GM18867 (cell line): Measurements from ENCODE around the gene ANKRD39.
"Not testable (repeated sequence)": the region's sequence is repeated elsewhere in the genome, so short reads cannot be mapped to it uniquely, and the experiment has no call there.

Experiments used
- ATAC-seq: cut with Tn5 transposase; IDR thresholded peaks from one replicate; pipeline ENCODE4 v1.9.1; 2021; ENCODE audit warnings: mild to moderate bottlenecking, moderate library complexity; ENCODE audit not compliant: unreplicated experiment

The ANKRD39 gene

DNA sequence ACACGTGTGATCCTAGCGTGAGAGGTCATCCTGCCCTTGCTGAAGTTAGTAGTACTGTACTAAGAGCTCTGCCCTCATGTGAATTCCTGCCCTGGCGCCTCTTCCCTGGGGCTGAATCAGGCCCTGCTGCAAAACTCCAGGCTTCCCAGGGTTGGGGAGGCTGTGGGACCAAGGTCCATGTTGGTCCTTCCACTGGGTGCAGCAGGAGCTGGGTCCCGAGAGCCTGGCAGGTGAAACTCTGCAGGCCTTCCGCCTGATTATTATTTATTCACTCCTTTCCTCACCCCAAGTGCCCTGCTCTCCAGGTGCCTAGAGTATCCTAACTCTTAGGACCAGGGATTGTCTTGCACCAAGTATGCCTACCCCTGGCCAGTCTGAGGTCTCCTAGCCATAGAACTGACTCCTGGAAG is 47.0 kb downstream of the ANKRD39 start:
- no peak for ATAC-seq

DNA sequence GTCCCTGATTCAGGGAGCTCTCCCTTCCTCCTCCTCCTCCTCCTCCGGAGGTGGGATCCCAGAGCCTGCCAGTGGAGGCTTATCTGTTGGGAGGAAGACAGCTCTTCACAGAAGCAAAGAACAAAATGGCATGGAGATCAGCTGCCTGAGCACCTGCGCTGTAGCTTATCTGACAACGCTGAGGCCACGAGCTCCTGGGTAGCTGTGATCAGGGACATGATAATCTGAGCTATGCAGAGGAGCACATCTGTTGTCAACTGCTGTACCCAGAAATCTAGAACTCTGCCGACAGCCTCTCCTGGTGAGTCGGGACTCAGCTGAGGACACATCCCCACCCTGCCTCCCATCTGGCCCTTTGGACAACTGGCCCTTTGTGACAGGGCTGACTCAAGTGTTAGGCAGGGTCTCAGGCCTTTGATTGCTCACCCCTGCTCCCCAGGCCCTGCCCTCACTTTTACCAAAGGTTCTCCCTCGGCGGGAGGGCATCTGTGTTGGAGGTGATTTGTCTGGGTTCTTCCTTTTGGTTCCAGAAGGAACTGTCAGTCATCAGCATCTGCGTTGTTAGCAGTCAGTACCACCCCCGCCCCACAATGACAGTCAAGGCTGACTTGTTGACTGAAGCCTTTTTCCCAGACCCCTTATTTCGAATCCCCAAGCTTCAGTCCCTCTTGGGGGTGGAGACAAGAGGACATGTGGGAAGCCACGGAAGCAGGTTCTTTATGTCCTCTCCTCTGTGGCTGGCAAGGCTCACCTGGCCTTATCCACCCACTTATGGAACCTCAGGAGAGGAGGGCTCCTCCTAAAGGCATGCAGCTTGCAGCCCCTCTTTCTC is 47.6 kb downstream of the ANKRD39 start:
- no peak for ATAC-seq

DNA sequence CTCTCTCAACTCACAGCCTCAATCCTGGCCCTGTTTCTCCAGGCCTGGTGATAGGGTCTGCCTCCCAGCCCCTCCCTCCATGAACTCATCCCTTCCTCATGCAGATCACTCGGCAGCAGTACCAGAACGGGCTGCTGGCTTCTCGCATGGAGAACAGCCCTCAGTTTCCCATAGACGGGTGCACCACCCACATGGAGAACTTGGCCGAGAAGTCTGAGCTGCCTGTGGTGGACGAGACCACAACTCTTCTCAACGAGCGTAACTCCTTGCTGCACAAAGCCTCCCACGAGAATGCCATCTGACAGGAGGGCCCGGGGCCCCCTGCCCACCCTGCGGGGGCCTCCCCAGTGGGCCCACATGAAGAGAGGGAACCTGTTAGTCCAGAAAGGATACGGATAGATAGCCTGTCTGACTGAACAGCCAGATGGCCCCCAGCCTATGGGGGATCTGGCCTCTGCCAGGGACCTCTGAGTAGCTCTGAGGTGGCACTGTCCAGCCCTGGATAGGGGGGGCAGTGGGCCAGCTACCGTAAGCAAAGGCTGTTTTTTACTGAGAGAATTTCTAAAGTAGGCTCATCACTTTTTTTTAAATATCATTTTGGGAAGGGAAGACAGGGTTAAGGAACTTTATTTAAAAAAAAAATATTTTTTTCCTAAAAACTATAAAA is 48.5 kb downstream of the ANKRD39 start:
- ATAC-seq, result no peak

DNA sequence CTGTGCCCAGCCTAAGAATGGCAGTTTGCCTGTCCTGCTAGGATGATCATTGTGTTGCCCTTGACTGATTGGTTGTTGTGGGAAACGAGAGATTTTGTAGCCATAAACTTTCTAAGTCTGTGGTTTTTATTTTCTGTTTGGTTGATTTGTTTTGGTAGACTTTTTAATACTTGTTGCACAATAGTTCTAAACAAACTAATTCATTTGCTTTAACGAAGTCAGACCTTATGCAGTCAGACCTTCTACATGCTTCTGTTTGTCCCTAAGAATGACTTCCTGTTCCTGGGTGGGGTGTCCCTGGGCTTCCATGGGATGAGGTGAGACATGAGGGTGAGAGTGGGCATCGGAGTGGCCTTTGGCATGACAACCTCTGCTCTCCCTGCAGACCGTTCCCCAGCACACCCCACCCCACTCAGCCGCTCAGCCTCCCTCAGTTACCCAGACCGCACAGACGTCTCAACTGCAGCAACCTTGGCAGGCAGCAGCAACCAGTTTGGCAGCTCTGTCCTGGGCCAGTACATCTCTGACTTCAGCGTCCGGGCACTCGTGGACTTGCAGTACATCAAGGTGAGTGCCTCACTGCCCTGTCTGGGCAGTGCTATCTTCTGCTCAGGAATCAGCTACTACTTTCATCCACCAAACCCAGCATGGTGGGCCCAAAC is 49.5 kb downstream of the ANKRD39 start:
- ATAC-seq, result no peak

DNA sequence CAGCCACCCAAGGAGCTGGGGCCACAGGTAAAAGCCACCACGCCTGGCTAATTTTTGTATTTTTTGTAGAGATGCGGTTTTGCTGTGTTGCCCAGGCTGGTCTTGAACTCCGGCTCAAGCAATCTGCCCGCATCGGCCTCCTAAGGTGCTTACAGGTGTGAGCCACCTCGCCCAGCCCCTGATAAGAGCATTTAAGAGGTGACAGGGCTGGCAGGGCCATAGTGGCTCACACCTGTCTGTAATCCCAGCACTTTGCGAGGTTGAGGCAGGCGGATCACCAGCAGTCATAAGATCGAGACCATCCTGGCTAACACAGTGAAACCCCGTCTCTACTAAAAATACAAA is 50.7 kb downstream of the ANKRD39 start:
- ATAC-seq, result no peak

DNA sequence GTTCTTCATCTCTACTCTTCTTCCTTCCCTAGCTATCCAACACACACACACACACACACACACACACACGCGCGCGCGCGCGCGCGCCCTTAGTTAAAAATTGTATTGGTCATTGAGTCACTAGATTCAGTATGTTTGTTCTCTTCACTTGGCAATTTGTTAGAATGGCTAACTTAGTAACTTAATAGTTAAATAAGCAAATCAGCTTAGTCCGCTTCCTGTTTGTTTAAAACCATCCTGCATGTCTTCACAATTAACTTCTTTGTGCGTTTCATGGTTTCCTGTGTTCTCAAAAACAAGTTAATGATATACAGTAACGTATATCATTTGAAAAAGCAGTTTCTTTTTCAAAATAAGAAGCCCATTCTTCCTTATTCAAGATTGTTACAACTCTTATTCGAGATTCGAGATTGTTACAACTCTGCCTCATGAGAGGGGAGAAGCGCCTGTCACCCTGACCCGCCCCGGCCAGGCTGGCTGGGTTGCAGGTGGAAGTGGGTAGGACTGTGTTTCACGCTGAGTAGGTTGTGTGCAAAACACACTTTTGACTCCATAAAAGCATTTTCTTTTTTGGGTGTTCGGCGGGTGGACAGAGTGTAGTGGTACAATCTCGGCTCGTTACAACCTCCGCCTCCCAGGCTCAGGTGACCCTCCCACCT is 51.2 kb downstream of the ANKRD39 start:
- ATAC-seq, result no peak

DNA sequence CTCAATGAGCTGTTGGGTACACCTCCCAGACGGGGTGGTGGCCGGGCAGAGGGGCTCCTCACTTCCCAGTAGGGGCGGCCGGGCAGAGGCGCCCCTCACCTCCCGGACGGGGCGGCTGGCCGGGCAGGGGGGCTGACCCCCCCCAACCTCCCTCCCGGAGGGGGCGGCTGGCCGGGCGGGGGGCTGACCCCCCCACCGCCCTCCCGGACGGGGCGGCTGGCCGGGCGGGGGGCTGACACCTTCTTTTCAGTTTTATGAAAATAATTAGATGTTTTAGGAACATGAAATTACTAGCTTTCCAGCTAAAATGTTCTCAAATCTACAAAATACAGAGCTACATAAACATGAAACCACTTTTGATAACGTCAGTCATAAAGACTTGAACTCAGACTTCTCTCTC is 51.9 kb downstream of the ANKRD39 start:
- ATAC-seq, result not testable (repeated sequence)

DNA sequence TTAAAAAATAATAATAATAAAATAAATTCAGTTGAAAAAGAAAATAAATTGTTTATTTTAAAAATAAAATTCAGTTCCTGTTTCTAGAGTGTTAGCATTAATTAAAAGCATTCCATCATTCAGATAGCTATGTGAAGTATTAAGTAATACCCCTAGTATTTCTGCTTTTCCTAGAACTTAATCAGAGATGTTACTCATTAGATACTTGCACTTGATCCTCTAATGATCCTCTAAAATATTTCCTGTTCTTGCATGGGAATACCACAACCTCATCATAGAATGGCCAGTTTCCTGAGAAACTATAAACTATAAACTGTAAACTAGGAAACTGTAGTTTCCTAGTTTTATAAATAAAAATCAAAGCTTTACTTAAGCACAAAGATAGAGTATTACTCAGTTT is 52.8 kb downstream of the ANKRD39 start:
- ATAC-seq, result no peak

DNA sequence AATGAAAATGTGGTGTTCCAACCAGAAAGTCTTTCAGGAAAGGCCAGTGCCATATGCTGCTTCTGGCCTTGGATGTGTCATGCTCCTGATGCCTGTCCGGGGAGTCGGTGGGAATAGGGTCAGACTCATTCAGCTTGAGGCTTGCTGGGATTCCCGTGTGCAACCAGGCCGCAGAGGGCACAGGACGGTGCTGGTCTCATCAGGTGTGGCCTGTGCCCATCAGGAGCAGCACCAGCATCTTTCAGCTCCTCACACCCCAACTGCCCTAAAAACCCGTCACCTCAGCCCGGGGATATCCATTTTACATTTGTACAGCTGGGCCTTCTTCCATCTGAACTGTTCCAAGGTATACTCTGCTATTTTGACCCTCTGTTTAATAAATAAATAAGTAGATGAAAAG is 55.1 kb downstream of the ANKRD39 start:
- no peak for ATAC-seq

DNA sequence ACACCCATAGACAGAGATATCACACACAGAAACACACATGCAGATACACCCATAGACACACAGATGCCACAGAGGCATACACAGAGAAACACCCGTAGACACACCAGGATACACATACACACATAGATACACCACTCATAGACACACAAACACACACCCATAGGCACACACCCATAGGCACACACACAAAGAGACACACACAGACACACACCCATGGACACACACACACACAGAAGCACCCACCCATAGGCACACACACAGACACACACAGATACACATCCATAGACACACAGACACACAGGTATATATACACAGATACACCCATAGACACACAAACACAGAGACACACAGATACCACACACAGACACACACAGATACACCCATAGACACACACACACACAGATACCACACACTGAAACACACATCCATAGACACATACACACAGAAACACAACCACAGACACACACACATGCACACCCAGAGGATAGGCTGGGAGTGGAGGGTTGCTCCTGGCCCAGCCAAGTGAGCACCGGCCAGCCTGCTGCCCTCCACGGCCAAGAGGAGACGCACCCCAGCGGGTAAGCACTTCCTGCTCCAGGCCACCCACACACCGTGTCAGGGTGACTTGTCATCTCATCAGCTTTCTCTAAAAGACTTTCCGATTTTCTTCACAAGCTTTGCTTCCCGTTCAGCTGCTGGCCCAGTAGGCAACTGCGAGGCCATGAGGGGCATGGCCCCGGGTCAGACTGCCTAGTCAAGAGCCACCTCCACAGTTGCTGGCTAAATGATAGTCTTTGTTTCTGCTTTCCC is 55.8 kb downstream of the ANKRD39 start:
- peak; percentile 38 for ATAC-seq

DNA sequence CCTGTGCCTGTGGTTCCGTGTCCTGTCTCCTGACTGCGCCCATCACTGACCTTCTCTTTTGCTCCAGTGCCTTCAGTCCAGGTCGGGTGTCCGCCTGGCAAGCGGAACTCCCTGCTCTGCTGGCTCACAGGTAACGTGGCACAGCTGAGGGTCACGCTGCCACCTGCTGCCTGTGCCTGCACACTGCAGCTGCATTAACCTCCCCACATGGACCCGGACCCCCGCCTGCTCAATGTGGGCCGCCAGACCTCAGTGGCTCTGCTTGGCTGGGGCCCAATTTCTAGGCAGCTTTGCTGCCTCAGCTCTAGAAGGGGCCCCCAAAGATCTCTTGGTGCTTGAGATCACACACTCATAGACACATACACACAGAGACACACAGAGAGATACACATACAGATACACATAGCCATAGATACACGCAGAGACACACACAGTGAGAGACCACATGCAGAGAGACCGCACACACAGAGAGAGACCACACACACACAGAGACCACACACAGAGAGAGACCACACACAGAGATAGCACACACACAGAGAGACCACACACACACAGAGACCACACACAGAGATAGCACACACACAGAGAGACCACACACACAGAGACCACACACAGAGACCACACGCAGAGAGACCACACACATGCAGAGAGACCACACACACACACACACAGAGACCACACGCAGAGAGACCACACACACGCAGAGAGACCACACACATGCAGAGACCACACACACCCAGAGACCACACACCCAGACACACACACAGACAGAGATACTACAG is 56.6 kb downstream of the ANKRD39 start:
- ATAC-seq, result peak; percentile 87

DNA sequence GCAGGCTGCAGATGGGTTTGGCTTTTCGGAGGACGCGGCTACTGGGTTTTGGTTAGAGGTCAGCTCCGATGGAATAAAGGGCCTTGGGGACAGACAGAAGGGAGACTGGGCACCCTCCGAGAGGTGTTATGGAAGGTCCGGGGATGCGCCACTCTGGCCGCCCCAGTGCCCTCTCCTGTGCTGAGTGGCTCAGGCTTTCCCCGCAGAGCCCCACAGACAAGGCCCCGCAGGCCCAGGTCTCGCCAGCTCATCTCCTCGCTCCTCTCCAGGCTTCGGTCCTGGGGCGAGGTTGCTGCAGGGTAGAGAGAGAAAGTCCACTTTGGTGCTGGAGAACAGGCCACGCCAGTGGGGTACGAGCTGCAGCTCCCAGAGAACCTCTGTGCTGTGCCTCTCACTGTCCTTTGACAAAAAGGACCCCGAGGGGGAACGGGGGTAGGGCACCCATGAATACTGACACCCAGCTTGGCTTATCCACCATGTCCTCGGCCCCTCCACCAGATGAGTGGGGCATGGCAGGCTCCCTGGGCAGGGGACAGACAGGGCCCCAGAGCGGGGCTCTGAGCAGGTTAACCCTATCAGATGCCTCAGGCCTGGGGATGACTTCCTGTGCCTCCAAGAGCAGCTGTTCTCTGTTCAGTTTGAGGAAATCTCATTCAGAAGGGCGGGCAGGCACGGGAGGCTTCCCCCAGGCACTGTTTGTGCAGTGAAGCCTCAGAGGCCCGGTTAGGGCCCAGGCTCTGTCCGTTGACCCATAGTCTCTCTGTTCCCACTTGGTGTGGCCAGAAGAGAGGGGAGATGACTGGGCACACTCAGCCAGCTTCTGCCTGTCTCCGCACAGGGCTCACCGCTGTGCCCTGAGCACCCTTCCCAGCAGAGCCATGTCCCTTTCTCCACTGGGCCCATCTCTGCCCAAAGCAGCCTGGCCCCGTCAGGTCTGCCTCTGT is 57.5 kb downstream of the ANKRD39 start:
- ATAC-seq, result peak; percentile 12

DNA sequence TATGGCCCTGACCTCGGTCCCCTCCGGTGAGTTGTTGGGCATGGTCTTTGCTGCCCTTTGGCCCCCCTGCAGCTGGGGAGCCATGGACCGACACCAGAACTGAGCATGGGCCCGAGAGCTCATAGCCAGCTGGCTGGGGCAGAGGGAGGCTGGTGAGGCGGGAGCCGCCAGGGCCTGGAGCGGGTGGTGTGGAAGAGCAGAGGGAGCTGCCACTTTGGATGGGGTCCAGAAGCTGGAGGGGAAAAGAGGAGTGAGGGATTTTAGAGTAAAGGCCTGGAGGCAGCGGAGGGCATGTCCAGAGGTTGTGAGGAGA is 58.2 kb downstream of the ANKRD39 start:
- no peak for ATAC-seq

DNA sequence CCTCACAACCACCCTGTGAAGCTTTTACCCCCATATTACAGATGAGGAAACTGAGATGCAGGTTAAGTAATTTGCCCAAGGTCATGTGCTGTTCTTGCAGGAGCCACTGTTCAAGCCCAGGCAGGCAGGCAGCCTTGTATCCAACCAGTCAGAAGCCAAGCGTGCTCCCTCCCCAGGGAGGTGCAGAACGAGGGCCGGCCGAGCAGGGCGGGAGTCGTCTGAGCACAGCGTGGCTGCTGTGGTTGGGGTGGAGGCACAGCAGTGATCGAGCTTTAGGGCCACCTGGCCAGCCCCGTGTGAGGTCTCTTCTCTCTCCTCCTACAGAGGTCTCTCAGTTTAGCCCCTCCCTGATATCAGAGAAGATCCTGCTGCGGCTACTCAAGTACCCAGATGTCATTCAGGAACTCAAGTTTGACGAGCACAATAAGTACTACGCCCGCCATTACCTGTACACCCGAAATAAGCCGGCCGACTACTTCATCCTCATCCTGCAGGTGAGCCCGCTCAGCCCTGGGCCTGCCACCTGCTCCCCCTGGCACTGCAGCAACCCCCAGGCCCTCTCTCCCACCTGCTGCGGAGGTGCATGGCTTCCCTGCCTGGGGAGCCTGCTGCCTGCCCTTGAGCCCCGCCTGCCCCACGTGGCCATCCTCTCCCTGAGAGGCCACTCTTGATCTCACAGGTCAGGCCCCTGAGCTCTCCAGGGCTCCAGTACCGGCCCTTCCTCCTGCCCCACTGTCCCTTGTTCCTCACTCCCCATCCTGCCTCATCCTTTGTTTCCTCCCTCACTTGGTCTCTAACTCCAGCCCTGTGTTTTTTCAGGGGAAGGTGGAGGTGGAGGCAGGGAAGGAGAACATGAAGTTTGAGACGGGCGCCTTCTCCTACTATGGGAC is 58.8 kb downstream of the ANKRD39 start:
- no peak for ATAC-seq
